NOMO-1 treated with dmso at 0.1 percent for 144 hours (cell line): ENCODE measurements around the gene PRKCH.

Experiments used
- DNase-seq: peaks from one replicate; lab custom pipeline; 2025; ENCODE audit not compliant: unreplicated experiment; lab: John Stamatoyannopoulos, UW

Gene PRKCH

DNA sequence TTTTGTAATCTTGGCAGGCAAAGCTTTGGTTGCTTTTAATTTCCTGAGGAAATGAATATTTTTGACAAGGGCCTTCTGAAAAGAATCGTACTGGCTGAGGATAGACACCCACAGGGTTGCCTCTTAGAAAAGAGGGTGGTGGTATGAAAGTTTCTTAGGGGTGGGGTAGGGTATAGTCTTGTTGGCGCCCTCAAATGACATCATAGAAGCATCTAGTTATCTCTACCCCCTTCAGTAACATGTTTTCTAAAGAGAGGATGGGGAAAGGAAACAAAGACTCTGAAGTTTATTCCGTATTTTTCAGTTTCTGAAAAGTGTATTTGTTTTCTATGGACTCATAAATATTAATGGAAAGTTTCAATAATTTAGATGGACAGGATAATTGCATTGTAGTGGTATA, 13.7 kb downstream of the PRKCH start:
- DNase-seq = no peak

DNA sequence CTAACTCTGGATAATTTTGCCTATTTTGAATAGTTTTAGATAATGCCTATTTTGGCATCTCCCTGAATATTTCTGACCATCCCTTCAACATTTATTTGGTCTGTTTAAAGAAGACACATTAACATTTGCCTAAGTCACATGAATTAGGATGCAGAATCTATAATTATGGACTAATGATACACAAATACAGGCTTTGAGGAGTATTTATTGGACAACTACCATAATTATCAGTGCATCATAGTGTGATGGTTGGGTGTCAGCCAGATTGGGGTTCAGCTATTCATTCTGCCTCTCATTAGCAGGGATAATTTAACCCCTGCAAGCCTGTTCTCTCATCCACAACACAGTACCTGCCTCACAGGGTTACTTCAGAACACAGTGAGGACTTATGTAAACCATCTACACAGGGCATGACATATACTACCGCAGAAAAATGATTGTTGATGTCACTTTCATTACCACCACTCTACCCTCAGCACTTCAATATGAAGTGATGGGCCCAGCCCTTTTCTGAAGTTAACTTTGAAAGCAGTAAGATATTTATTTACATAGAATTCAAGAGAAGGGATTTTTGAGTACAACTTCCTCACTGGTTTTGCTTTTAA, 14.4 kb downstream of the PRKCH start:
- DNase-seq = no peak

DNA sequence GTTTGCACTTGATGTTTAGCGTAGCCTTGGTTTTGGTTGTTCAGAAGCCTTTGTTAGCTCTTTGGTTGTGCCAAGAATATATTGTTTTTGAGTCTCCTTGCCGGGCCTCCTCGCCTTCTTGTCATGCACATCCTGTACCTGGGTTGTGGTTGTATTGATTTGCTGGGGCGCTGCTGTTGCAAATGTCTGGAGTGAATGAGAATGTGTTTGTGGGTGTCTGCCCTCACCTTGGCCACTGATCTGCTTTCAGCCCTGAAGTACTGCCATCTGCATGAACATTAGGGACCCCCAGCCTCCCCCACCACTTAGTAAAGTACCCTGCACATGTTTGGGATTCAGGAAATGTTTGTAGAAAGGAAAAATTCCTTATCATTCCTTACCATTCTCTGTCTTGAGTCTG, 16.5 kb downstream of the PRKCH start:
- no peak for DNase-seq

DNA sequence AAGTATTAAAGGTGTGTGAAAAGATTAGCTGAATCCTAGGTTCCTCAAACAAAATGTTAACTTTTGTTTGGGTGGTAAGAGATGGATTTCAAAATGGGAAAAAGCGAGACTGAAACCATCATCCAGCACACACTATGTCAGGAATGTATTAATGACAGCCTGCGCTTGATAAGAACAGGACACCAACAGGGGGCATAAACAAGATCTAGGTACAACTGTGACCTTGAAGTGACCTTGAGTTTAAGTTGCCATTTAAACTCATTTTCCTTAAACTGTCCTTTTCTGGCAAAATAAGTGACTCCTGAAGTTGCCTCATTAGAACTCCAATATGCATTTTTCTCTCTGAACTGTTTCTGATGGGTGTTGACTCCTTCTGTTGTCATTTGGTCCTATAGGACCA, 17.1 kb downstream of the PRKCH start:
- no peak for DNase-seq

DNA sequence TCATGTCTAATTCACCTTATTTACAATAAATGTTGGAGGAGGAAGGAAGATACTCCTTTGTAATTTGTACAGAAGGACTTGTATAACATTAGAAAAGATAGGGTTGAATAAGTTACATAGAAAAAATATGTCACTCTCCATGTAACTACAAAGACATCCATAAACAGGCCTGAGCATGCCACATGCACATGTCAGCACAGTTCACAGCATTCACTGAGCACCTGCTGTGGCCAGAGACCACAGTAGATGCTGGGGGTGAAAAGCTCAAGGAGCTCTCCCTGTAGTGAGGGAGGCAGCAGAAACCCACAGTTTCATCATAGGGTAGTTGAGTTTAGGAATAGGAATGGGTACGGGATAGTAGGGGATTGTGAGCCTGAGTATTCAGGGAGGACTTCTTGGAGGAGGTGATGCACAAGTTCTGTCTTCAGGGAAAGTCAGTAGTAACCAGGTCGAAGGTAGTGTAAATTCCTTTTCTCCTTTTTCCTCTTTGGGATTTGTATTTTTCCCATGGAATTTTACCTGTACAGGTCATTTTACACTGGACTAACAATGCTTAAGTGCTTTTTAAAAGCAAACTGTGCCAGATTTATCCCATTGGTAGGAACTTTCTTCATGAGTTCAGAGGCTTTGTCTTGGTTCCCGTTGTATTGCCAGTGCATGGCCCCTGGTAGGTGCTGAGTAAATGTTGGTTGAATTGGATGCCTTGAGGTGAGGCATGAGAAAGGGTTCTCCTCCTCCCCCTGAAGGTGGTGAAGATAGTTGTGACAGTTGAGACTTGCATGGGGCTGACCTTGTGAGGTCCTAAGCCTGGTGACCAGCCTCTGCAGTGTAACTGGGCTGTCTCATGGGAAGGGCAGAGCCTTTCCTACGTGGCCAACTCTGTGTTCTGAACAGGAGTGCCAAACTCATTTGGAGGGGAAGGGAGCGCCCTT, 20.2 kb downstream of the PRKCH start:
- no peak for DNase-seq

DNA sequence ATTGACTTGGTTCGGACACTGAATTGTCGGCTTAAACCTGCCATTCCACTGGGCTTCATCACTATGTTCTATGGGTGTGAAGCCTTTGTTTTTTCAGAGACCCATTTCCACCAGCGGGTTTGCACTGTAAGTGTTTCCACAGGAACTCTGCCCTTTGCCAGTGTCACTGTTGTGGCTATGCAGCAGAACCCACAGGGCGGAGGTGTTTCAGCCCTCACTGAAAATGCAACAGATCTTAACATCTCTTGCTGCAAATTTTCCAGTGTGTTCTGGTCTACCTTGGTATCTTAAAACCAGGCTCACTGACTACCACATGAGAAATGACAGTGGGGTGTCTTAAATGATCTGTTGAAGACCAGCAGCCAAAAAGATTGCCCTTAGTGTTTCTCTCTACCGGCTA, 21.1 kb downstream of the PRKCH start:
- no peak for DNase-seq

DNA sequence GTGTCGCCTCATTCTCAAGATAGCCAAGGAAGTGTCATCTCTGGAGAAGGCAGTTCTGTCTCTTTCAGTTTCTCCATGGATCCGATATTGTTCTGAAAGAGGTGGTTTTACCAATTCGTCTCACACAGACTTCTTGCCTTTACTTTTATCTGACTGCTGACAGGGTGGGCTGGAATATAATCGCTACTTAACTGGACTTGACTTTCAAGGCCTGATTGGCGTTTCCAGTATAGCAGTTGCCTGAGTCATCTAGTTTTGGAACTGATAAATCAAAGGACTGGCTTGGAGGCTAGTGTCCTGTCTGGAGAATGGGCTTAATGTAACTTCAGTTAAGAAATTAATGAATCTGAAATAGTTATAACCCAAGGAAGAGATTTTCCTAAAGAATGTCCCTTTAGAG, 21.6 kb downstream of the PRKCH start:
- no peak for DNase-seq

DNA sequence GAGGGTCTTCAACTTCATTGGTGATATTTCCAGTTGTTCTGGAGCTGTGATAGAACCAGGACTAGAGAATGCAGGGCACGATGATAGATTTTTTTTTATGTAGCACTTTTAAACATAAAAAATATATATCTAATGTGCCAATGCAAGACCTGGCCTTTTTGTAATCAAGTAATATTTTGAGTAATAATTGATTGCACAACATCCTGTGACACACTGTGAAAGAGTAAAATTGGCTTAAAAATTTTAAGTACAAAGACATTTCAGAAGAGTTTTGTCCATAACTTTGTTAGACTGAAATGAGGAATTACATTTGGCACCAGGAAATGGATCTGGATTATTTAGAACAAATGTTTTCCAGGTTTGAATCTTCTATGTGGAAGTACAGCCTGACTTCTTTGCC, 22.1 kb downstream of the PRKCH start:
- DNase-seq = no peak

DNA sequence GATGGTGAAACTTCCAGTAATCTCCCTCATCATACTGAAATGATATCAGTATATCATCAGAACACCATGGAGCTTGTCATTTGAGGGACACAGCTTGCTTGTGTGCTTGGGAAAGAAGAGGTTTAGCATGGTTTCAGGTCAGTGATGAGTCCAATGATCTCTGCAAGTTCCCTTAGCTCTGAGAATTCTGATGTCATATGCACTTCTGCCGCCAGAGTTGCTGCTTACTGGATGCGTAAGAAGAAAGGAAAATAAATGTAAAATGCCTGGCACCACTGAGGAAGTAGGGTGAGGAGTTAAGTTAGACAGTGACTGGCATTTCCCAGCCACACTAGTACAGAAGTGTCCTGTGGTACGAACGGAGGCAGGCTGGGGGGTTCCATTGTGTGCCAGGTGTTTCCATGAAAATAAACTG, 22.6 kb downstream of the PRKCH start:
- DNase-seq = no peak

DNA sequence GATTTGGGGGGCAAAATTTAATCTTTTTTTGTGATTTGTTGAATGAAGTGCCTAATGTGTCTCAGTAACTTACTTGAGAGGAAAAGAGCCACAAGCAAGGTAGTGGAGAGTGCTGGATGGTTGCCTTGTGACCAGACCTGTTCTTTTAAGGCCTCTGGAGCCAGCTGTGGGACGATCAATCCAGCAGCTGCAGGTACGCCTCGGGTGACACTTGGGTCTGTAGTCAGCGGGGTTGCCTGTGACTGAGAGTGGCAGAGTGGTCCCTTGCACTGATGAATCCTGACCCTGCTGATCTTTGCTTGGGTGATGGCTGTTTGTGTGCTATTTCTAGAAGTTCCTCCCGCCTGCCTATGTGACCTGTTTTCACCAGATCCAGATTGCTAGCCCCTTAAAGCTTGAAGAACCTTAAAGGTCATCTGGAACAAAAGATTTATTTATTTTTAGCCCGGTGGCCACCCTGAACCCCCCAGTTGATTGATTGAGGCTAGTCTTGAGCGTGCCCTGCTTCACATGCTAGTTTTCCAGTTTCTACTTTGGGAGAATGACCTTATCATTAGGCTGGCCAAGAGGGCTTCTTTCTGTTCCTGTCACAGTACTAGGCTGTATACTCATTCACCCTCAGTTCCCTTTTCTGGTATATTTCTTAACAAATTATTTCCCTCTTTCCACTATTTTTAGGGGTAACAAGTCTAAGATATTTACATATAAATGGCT, 23.2 kb downstream of the PRKCH start:
- DNase-seq = no peak

DNA sequence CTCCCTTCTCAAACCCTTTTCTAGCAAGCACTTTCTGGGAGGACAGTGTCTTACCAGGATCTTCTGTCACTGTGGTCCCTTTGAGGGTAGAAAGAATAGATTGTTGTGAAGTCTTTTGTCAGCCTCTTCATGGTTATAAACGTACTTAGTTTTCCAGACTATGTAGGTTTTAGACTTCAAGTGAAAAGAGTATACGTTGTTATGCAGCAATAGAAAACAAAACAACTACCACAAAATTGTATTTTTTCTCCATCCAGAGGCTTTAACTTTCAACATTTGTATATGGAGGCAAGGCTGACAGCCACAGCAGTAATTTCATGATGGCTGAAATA, 23.7 kb downstream of the PRKCH start:
- no peak for DNase-seq

DNA sequence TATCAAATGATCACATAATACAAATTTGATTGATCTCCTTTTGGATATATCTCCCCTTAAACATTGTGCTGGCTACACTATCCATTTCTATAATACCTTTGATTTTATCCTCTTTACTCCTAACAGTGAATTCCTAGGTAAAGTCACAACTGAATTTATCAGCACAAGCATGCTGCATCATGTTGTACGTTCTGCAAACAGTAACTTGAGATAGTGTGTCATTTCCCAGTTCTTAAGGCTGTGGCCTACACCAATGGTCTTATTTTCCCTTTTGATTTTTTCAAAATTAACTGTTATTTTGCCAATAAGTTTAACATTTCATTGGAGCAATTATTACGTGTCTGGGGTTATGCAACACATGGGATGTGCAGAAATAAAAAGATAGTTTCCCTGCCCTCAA, 24.8 kb downstream of the PRKCH start:
- DNase-seq = no peak

DNA sequence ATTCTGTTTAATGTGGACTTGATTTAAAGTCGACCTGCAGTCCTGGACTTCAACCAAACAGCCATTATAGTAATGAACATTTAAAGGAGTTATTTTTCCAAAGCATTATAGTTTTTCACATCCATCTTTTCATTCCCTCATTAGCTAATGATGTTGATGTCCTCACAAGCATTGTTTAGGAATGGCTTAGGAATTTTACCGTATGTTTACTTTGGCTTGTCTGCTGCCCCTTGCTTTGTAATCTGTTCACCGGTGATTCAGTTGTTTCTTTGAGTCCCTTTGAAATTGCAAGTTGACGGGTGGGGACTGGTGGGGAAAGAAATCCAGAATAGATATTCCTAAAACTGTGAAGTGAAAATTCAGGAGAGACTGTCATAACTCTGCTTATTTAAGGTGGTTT, 25.4 kb downstream of the PRKCH start:
- no peak for DNase-seq

DNA sequence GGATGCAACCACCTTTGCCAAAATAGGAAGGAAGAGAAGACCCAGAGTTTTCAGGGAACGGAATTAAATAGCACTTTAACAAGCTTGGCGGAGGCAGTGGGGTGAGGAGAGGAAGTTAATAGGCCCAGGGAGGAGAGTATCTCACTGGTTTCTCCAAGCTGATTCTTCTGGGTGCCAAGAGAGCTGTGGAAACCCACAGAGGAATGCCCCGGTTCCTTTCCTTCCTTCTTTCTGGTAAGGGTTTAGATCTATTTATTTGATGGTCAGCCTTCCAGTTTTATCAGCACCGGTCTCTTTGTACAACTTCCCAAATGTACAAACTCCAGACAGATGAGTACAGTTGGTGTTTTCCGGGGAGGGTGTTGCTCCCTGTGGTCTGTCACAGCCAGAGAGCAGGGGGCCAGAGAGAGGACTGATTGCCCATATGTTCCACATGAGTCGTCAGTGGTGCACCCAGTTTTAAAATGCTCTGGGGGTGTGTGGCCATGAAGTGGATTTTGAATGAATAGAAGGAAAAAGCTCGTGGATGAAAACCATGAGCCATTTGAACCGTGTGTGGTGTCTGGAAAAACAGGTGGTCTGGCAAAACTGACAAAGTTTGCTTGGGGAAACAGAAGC, 26.6 kb downstream of the PRKCH start:
- DNase-seq = no peak

DNA sequence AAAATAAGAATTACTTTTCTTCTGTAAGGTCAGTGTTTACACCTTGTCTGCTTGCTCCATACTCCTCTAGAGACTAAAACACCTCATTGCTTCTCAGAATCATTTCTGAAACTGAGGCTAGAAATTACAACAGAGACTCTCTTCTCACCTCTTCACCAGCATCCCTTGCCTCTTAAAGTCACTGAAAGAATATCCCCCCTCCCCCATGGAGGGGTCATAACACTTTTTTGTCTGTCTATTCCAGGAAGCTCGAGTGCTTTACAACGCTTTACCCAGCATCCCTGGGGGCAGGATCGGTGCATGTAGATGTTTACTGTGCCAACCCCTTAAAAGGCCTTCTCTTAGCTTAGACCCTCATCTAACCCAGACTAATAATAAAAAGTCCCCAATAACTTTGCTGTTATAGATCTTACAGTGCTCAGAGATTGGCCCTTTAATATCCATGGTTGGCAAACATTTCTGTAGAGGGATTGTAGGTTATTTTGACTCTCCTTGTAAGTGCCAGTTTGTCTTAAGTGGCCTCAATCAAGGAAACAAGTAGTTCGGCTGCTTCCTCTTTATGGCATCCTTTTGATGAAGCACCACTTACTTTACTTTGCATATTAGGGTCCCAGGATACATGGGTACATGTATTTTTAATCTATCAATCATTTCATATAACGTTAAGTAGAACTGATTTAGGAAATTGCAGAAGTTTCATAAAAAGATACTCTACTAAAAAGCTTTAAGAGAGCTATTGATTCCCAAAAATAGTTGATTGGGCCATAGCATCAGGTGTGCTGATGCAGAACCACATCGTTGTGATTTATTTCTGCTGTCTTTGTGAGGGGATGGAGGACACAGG, 29.3 kb downstream of the PRKCH start:
- no peak for DNase-seq

DNA sequence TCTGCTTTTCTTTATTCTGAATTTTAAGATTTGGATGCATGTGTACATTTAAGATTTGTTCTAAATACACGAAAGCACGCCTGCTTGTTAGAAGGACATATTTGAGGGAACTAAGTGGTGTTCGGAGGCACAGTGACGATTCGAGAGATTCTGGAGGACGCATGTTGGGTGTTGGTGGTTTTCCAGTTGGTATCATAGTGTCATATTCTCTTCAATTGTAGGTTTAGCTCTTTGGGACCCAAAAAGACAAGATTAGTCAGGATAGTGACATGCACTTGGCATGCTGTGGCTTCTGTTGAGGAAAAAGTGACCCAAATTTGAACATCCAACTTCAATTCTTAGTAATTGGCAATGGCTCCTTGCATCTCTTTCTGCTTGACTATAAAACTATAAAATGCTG, 30.1 kb downstream of the PRKCH start:
- DNase-seq = no peak

DNA sequence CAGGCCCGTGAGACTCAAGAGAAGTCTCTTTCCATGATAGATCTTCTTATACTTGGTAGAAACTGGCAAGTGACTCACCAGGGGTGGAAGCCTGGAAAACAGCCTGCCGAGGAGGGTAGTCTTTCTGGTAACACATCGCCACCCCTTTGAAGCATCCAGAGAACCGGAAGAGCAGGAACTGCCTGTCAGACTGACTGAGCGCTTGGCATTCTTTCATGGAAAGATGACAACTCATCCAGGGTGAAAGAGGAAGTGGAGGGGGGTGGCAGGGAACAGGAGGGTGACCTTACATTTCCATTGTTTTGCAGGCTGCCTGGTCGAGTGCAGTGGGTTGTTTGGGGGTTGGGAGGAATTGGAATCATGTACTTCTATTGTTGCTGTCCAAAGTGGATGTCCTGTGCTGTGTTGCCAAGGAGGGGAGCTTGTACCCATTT, 34.5 kb downstream of the PRKCH start:
- DNase-seq = no peak

DNA sequence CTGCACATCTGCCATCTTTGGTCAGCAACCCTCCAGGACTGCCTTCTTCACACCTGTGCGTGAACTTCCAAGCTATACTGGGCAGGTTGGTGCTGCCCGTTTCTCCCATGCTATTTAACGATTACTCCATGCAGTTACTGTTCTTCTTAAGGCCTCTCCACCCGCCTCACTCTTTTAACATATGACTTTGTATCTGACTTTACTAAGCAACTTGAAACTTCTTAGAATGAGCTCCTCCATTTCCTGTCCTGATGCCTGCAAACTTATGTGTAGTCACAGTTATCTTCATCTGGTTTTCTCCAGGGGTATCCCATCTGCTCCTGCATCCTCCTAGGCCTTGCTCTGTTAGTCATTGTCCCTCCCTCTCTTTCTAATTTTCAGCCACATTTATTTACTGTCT, 35.7 kb downstream of the PRKCH start:
- no peak for DNase-seq

DNA sequence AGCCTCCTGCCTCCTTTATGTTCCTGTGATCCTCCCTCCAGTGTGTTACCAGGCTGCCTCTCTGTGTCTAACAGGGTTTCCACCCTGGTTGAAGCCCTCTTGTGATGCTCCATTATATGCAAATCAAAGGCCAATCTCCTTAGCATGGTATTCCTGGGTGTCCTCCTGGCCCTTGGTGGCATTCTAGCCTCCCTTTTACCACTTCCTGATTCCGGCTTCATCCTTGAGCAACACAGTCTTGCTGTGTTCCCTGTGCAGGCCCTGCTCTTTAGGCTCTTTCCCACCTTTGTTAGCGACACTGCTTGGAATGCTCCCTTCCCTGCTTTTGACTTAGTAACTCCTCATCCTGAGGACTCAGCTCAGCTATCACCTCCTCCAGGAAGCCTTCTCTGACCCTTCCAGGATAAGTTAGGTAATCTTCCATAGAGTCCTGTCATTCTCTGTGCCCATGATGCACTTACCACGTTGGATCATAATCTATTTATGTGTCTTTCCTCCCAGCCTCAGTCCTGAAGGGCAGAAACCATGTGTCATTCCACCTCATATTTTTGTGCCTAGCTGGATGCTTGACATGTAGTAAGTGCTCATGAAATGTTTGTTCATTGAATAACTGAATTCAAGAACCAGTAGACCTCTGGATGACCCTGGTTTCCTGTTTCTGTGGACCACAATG, 37.3 kb downstream of the PRKCH start:
- no peak for DNase-seq

DNA sequence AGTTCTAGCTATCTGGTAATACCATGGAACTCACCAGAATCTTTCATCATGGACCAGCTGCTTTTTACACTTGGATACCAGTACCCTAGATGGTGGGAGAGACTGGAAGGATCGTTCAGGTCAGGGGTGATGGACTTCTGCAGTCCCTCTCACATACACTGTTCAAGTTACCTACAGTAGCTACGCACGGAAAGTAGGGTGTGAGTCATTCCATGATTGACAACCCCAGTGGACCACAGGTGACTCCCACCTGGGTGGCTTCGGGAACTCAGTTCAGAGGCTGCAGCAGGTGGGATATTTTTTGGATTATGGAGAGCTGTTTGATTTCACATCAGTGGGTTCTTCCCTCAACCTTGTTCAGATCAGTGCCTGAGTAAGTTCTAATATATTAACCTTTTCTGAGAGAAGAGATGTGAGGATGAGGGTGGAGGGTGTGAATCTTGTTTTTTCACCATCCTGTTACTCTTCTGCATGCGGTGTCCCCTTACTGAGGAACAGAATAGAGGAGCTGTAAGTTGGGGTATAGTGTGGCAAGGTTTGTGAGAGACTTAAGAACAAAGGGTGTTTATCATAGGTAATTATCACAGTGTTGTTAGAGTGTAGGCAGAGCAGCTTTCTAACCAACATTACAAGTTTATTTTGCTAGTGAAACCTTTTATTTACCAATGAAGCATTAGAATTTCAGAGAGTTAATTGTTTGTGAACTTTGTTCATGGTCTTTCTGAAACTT, 39.6 kb downstream of the PRKCH start:
- no peak for DNase-seq
